K562 (cell line): Measurements from ENCODE around the gene SIKE1. TPM values are rescaled to one million over a fixed set of nuclear protein-coding genes. Genes with fewer than 3 reads are reported as not detected.
A peak's percentile ranks its signal among the peaks of the same experiment; 100 is the strongest.

Experiments
- BCL6 ChIP-seq: fragments of 250-450 bp; sonication (Bioruptor Pico); IDR thresholded peaks from 2 replicates; pipeline ENCODE4 v1.4.0; 2020
- CCAR2 ChIP-seq: fragments of 200-400 bp; formaldehyde crosslinking; IDR thresholded peaks from 2 replicates; pipeline ENCODE4 v1.6.1; 2017; ENCODE audit warnings: mild to moderate bottlenecking, low read depth, low read length
- DMBX1 ChIP-seq: fragments of 250-450 bp; sonication (Bioruptor Pico); IDR thresholded peaks from 2 replicates; pipeline ENCODE4 v1.8.0; 2022; ENCODE audit warnings: inconsistent platforms, mild to moderate bottlenecking, moderate library complexity, borderline replicate concordance
- MAFK ChIP-seq: IDR thresholded peaks from 2 replicates; pipeline ENCODE4 v1.6.1; 2011; ENCODE audit warnings: low read length, improper control_type of control experiment
- MED1 ChIP-seq: sonication (generic); formaldehyde crosslinking; IDR thresholded peaks from 2 replicates; pipeline ENCODE4 v1.8.1; 2023; ENCODE audit warnings: missing genetic modification reagents, borderline replicate concordance
- NFYB ChIP-seq: IDR thresholded peaks from 2 replicates; pipeline ENCODE4 v1.6.1; 2011; ENCODE audit warnings: mild to moderate bottlenecking, moderate library complexity; ENCODE audit not compliant: insufficient read length; ENCODE audit errors: extremely low read depth
- NR3C1 ChIP-seq: sonication (generic); formaldehyde crosslinking; IDR thresholded peaks from 2 replicates; pipeline ENCODE4 v1.8.1; 2022; ENCODE audit warnings: missing genetic modification reagents
- PHF21A ChIP-seq: fragments of 450-650 bp; IDR thresholded peaks from 2 replicates; pipeline ENCODE4 v1.6.1; 2017; ENCODE audit warnings: low read depth, borderline replicate concordance
- POLR2G ChIP-seq: fragments of 200-400 bp; formaldehyde crosslinking; IDR thresholded peaks from 2 replicates; pipeline ENCODE4 v1.6.1; 2017; ENCODE audit warnings: low read depth, mild to moderate bottlenecking, antibody characterized with exemption, low read length, moderate library complexity
- RAD21 ChIP-seq, 2 experiments: fragments of 250-450 bp in 1 of 2; fragments of 450-650 bp in 1 of 2; sonication (Bioruptor Pico) in 1 of 2; formaldehyde crosslinking in 1 of 2; IDR thresholded peaks in 1 of 2; conservative IDR thresholded peaks in 1 of 2; 2 replicates each; pipeline versions ENCODE4 v1.4.0 to v1.8.0; 2020 to 2022; ENCODE audit warnings: mild to moderate bottlenecking in 2 of 2, moderate library complexity in 1 of 2
- SMAD1 ChIP-seq: fragments of 150-350 bp; IDR thresholded peaks from 2 replicates; pipeline ENCODE4 v1.6.1; 2014; ENCODE audit warnings: low read length, low read depth; ENCODE audit not compliant: partially characterized antibody
- TAF1 ChIP-seq: IDR thresholded peaks from 2 replicates; pipeline ENCODE4 v1.6.1; 2011; ENCODE audit warnings: mild to moderate bottlenecking, low read length, moderate library complexity; ENCODE audit not compliant: insufficient read depth, control insufficient read depth, severe bottlenecking; ENCODE audit errors: extremely low read depth
- TAF9B ChIP-seq: fragments of 450-650 bp; IDR thresholded peaks from 2 replicates; pipeline ENCODE4 v1.6.1; 2018; ENCODE audit warnings: mild to moderate bottlenecking; ENCODE audit not compliant: partially characterized antibody
- TEAD2 ChIP-seq: fragments of 450-650 bp; IDR thresholded peaks from 2 replicates; pipeline ENCODE4 v1.6.1; 2016; ENCODE audit warnings: missing genetic modification characterization, control low read depth, missing compliant biosample characterization
- TRIM24 ChIP-seq, 2 experiments: fragments of 450-650 bp; IDR thresholded peaks; 2 replicates each; pipeline ENCODE4 v1.6.1; 2016
- ZC3H11A ChIP-seq: IDR thresholded peaks from 2 replicates; pipeline ENCODE4 v1.6.1; 2012; ENCODE audit warnings: low read depth, low read length, improper control_type of control experiment
- ZNF253 ChIP-seq: fragments of 250-450 bp; sonication (Bioruptor Pico); conservative IDR thresholded peaks from 2 replicates; pipeline ENCODE4 v1.6.1; 2021; ENCODE audit warnings: mild to moderate bottlenecking
- ZNF282 ChIP-seq: sonication (generic); formaldehyde crosslinking; IDR thresholded peaks from 2 replicates; pipeline ENCODE4 v1.8.1; 2023; ENCODE audit warnings: missing genetic modification reagents
- ZNF57 ChIP-seq: fragments of 450-650 bp; formaldehyde crosslinking; IDR thresholded peaks from 2 replicates; pipeline ENCODE4 v1.4.0; 2020; ENCODE audit warnings: mild to moderate bottlenecking, moderate library complexity
- polyA plus RNA-seq, 8 experiments: library from polyadenylated mRNA; depleted of rRNA in 4 of 8; stranded (reverse) in 5 of 8; unstranded in 3 of 8; fragments of >200 nt; fragmentation: Nextera tagmentation in 2 of 8; fragmentation: Illumina TruSeq in 1 of 8; extraction: Ambion mirVana in 2 of 8; extraction: Trizol in 1 of 8; gene quantifications; 2 replicates each; pipeline versions ENCODE4 v1.2.1 to v1.2.3, GENCODE V29; 2011 to 2014; ENCODE audit warnings: inconsistent platforms in 1 of 8, missing spikeins in 1 of 8
- total RNA-seq, 7 experiments: library from RNA; depleted of rRNA in 6 of 7; stranded (reverse); fragments of >200 nt in 6 of 7; fragmentation: Illumina TruSeq in 2 of 7; extraction: Trizol in 2 of 7; gene quantifications; 2 replicates each; pipeline versions ENCODE4 v1.2.1 to v1.2.3, GENCODE V29; 2011 to 2021; ENCODE audit warnings: low replicate concordance in 1 of 7
- TF ChIP-seq, protein P1 (sequence below): fragments of 450-650 bp; formaldehyde crosslinking; IDR thresholded peaks from 2 replicates; pipeline ENCODE4 v1.4.0; 2020; ENCODE audit warnings: mild to moderate bottlenecking, moderate library complexity
- TF ChIP-seq, protein P2 (sequence below): fragments of 250-450 bp; sonication (Bioruptor Pico); IDR thresholded peaks from 2 replicates; pipeline ENCODE4 v1.8.0; 2022; ENCODE audit warnings: inconsistent platforms, mild to moderate bottlenecking, moderate library complexity, borderline replicate concordance
- TF ChIP-seq, protein P3 (sequence below): sonication (generic); formaldehyde crosslinking; IDR thresholded peaks from 2 replicates; pipeline ENCODE4 v1.8.0; 2022; ENCODE audit warnings: missing genetic modification reagents, mild to moderate bottlenecking, borderline replicate concordance
- TF ChIP-seq, protein P4 (sequence below): fragments of 250-450 bp; sonication (Bioruptor Pico); IDR thresholded peaks from 2 replicates; pipeline ENCODE4 v1.8.0; 2021; ENCODE audit warnings: moderate library complexity, mild to moderate bottlenecking, inconsistent platforms

SIKE1 gene
- total and polyA plus RNA-seq, 9 of the 15 experiments (the other 6 are each of a cell fraction or from before 2014, with no cell fraction given): 21.8 to 144 (median 76.3) TPM

DNA sequence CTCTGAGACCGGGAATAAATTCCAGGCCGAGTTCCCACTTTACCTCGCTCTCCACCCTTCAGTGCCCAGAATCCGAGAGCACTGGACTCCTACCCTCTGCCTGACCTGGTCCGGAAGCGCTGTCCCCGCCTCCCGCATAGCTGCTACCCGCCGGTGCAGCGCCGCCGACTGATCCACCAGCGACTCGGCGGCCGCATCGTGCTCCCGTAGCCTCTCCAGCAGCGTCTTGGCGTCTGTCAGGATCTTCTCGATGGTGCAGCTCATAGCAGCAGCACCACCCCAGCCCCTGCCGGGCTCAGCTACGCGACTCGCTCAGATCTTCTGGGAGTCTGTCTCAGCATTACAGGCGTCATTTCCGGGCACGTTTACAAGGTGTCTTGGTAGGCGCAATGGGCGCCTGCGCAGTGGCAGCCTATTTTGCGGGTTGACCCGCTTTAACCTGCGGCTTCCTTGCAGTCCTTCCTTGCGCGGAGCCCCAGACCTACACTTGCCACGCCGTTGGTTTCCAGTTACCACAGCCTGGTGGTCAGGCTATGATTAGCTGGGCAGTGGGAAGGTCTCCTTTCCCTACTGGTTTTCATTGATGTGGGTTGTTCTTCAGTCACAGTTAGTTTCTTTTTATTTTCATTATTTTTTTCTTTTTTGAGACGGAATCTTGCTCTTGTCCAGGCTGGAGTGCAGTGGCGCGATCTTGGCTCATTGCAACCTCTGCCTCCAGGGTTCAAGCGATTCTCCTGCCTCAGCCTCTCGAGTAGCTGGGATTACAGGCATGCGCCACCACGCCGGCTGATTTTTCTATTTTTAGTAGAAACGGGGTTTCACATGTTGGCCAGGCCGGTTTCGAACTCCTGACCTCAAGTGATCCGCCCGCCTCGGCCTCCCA is at the start of gene SIKE1 (continued):
- TF ChIP-seq TEAD2 (tag) (no peak), BCL6 (CRISPR knock-in tag) (no peak), TAF1 (peak; percentile 87), PHF21A (no peak), ZNF253 (CRISPR knock-in tag) (no peak), SMAD1 (no peak), ZNF282 (CRISPR knock-in tag) (no peak), RAD21 (CRISPR knock-in tag; conservative IDR thresholded peaks at IDR 0.05 in 1 of 2, IDR thresholded peaks at IDR 0.05 in 1 of 2) (no peak), ZC3H11A (no peak), POLR2G (peak; percentile 99), CCAR2 (no peak), MED1 (CRISPR knock-in tag) (no peak), ZNF57 (CRISPR knock-in tag) (no peak), TAF9B (peak; percentile 64), DMBX1 (CRISPR knock-in tag) (no peak), TRIM24 (IDR thresholded peaks at IDR 0.05) (peak in 1 of 2 experiments; percentile 26; a peak in 2 of 4 replicates), NFYB (no peak), MAFK (0 out of 2 replicates have a peak, but pooled peaks have one; percentile 5), NR3C1 (CRISPR knock-in tag) (no peak)
- TF ChIP-seq, protein P1, sequence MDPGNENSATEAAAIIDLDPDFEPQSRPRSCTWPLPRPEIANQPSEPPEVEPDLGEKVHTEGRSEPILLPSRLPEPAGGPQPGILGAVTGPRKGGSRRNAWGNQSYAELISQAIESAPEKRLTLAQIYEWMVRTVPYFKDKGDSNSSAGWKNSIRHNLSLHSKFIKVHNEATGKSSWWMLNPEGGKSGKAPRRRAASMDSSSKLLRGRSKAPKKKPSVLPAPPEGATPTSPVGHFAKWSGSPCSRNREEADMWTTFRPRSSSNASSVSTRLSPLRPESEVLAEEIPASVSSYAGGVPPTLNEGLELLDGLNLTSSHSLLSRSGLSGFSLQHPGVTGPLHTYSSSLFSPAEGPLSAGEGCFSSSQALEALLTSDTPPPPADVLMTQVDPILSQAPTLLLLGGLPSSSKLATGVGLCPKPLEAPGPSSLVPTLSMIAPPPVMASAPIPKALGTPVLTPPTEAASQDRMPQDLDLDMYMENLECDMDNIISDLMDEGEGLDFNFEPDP: no peak
- TF ChIP-seq, protein P2, sequence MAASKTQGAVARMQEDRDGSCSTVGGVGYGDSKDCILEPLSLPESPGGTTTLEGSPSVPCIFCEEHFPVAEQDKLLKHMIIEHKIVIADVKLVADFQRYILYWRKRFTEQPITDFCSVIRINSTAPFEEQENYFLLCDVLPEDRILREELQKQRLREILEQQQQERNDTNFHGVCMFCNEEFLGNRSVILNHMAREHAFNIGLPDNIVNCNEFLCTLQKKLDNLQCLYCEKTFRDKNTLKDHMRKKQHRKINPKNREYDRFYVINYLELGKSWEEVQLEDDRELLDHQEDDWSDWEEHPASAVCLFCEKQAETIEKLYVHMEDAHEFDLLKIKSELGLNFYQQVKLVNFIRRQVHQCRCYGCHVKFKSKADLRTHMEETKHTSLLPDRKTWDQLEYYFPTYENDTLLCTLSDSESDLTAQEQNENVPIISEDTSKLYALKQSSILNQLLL (CRISPR knock-in tag): no peak
- TF ChIP-seq, protein P3, sequence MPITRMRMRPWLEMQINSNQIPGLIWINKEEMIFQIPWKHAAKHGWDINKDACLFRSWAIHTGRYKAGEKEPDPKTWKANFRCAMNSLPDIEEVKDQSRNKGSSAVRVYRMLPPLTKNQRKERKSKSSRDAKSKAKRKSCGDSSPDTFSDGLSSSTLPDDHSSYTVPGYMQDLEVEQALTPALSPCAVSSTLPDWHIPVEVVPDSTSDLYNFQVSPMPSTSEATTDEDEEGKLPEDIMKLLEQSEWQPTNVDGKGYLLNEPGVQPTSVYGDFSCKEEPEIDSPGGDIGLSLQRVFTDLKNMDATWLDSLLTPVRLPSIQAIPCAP (CRISPR knock-in tag): no peak
- TF ChIP-seq, protein P4, sequence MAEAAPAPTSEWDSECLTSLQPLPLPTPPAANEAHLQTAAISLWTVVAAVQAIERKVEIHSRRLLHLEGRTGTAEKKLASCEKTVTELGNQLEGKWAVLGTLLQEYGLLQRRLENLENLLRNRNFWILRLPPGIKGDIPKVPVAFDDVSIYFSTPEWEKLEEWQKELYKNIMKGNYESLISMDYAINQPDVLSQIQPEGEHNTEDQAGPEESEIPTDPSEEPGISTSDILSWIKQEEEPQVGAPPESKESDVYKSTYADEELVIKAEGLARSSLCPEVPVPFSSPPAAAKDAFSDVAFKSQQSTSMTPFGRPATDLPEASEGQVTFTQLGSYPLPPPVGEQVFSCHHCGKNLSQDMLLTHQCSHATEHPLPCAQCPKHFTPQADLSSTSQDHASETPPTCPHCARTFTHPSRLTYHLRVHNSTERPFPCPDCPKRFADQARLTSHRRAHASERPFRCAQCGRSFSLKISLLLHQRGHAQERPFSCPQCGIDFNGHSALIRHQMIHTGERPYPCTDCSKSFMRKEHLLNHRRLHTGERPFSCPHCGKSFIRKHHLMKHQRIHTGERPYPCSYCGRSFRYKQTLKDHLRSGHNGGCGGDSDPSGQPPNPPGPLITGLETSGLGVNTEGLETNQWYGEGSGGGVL: no peak
